Measurements from ENCODE around the gene LRCH1. TPM values are rescaled to one million over a fixed set of nuclear protein-coding genes. Genes with fewer than 3 reads are reported as not detected.

LRCH1 gene
- total RNA-seq, 1 donor from 2014 or later, result 28.0 TPM

Small RNA genes within 50 kb of the gene (small RNA-seq; reads per million reads assigned to genes)
- gene AL359880.1 (ENCODE audit: low replicate concordance), result not detected

Other genes starting within 250 kb of the LRCH1 start
- 5.1 TPM for gene RUBCNL, start 165.9 kb upstream of the LRCH1 start, total RNA-seq
- gene ESD, start 244.0 kb downstream of the LRCH1 start, total RNA-seq, result 109 TPM

Data from tongue (tissue), 2 donors.